CD4-positive, alpha-beta T cell (primary cell): ENCODE data around the gene KCNH4. TPM values are rescaled to one million over a fixed set of nuclear protein-coding genes. Genes with fewer than 3 reads are reported as not detected.

ENCODE experiments used
- ATAC-seq: fragments of 200-7000 bp; cut with Tn5 transposase; one replicate; pipeline ENCODE4 v1.10.0; 2022; ENCODE audit warnings: mild to moderate bottlenecking; ENCODE audit not compliant: poor library complexity
- CTCF ChIA-PET: fragments of 350-600 bp; sonication (Branson Sonifier 250); formaldehyde crosslinking; loops from one replicate; lab custom pipeline; 2021; ENCODE audit warnings: antibody characterized with exemption, inconsistent platforms; lab: Charles Lee
- POLR2A ChIA-PET: fragments of 350-600 bp; sonication (Branson Sonifier 250); formaldehyde crosslinking; loops from one replicate; lab custom pipeline; 2021; ENCODE audit warnings: antibody characterized with exemption, inconsistent platforms; lab: Charles Lee
- DNase-seq, 14 experiments: peaks; one replicate each; pipeline ENCODE4 v3.0.0-alpha.2; 2013 to 2020; ENCODE audit warnings: mixed read lengths in 2 of 14
- H3K27ac ChIP-seq, 2 donors: one replicate each; pipeline versions ENCODE4 v1.5.1 to v1.7.0; 2013; ENCODE audit warnings: low read length in 2 of 2, low read depth in 1 of 2, mild to moderate bottlenecking in 1 of 2
- H3K27me3 ChIP-seq, 2 experiments: 1 replicate in 1 of 2; 2 replicates in 1 of 2; pipeline versions ENCODE4 v1.6.1 to v1.7.0; 2013; ENCODE audit warnings: low read length in 2 of 2, control low read depth in 1 of 2, mild to moderate bottlenecking in 1 of 2, moderate library complexity in 1 of 2; ENCODE audit not compliant: insufficient read depth in 2 of 2, control insufficient read depth in 1 of 2
- H3K36me3 ChIP-seq: one replicate; pipeline ENCODE4 v1.6.1; 2013; ENCODE audit warnings: low read length, control low read depth; ENCODE audit not compliant: insufficient read depth
- H3K4me1 ChIP-seq: one replicate; pipeline ENCODE4 v1.6.1; 2013; ENCODE audit warnings: low read length, control low read depth; ENCODE audit not compliant: insufficient read depth
- H3K4me3 ChIP-seq: one replicate; pipeline ENCODE4 v1.5.1; 2013; ENCODE audit warnings: mild to moderate bottlenecking, low read length, moderate library complexity
- H3K9me3 ChIP-seq, 2 experiments: 1 replicate in 1 of 2; 2 replicates in 1 of 2; pipeline versions ENCODE4 v1.6.1 to v1.7.0; 2013; ENCODE audit warnings: low read length in 2 of 2, mild to moderate bottlenecking in 2 of 2, control low read depth in 1 of 2, moderate library complexity in 1 of 2; ENCODE audit not compliant: control insufficient read depth in 1 of 2, insufficient read depth in 1 of 2
- H3K27ac Mint-ChIP-seq: one replicate; pipeline ENCODE4 v1.8.0; 2020; ENCODE audit warnings: mixed read lengths
- H3K27me3 Mint-ChIP-seq: one replicate; pipeline ENCODE4 v1.8.0; 2021; ENCODE audit warnings: mixed read lengths
- H3K36me3 Mint-ChIP-seq: one replicate; pipeline ENCODE4 v1.8.0; 2021; ENCODE audit warnings: low read depth, mixed read lengths
- H3K4me1 Mint-ChIP-seq: one replicate; pipeline ENCODE4 v1.8.0; 2021; ENCODE audit warnings: low read depth, mixed read lengths
- H3K4me3 Mint-ChIP-seq: one replicate; pipeline ENCODE4 v1.8.0; 2020; ENCODE audit warnings: mild to moderate bottlenecking, mixed read lengths
- H3K9me3 Mint-ChIP-seq: one replicate; pipeline ENCODE4 v1.8.0; 2020; ENCODE audit warnings: mixed read lengths
- CTCF ChIP-seq: fragments of 200-600 bp; IDR thresholded peaks from one replicate; pipeline ENCODE4 v1.8.0; 2022; ENCODE audit warnings: antibody characterized with exemption, mild to moderate bottlenecking
- intact Hi-C, 2 experiments: fragments of 100-400 bp; cut with DNase I in 1 of 2; cut with micrococcal nuclease in 1 of 2; formaldehyde crosslinking; loops; one replicate each; pipeline versions ENCODE4 v1.15.1 to v1.9.0; 2023 to 2025; cut with DNase I, micrococcal nuclease
- total RNA-seq, 174 experiments: library from RNA in 2 of 174; stranded (reverse) in 2 of 174; gene quantifications; one replicate each; pipeline ENCODE4 v1.2.3 and lab custom pipeline; 2021 to 2026

Gene KCNH4
- total RNA-seq, 2 experiments from 2014 or later: 0.17 to 0.25 TPM

GRCh38 chr17:42107124-42107523 is 73.8 kb downstream of the KCNH4 start:
- peak overlapping the region; percentile 83 for H3K4me3 Mint-ChIP-seq
- POLR2A ChIA-PET: no interaction called here
- peaks cover 33% of the 10 kb centered on the region for H3K4me1 Mint-ChIP-seq
- peaks cover 4% of the 10 kb centered on the region for H3K36me3 Mint-ChIP-seq
- H3K27ac ChIP-seq: no peak overlapping the region
- no peaks in the 10 kb centered on the region for H3K9me3 Mint-ChIP-seq
- no peaks in the 10 kb centered on the region for H3K27me3 Mint-ChIP-seq
- peak overlapping the region; percentile 30 for H3K4me3 ChIP-seq
- no peak for ATAC-seq
- H3K4me1 ChIP-seq: peaks cover 42% of the 10 kb centered on the region
- H3K36me3 ChIP-seq: peaks cover 45% of the 10 kb centered on the region
- CTCF ChIA-PET: interaction anchor here (0.7 kb wide), 1 partner anchor 87 kb away, joined by 3 read pairs; the partner anchor contains the start of gene NKIRAS2
- no peaks in the 10 kb centered on the region for H3K27me3 ChIP-seq
- no peak for TF ChIP-seq CTCF
- H3K27ac Mint-ChIP-seq: peak overlapping the region; percentile 81
- no peaks in the 10 kb centered on the region for H3K9me3 ChIP-seq
- intact Hi-C loops: no loop called here
- peak in 1 of 14 experiments; percentile 13 for DNase-seq

Other genes with a start within 250 kb of the KCNH4 start
- 10 to 100 TPM; 19.2 to 23.4 TPM for gene CNP, start 214.3 kb downstream of the KCNH4 start, total RNA-seq
- 100 to 1,000 TPM; 117 to 140 TPM for gene DNAJC7, start 163.7 kb downstream of the KCNH4 start, total RNA-seq
- 10 to 100 TPM; 12.5 to 12.9 TPM for gene NKIRAS2, start 161.1 kb downstream of the KCNH4 start, total RNA-seq
- under 1 TPM; 0.42 to 0.55 TPM for gene C17orf113, start 130.5 kb downstream of the KCNH4 start, total RNA-seq
- under 1 TPM in 1 of 2 experiments, not detected in 1; 0.20 TPM for gene ZNF385C, start 82.7 kb downstream of the KCNH4 start, total RNA-seq
- gene DHX58, start 68.4 kb downstream of the KCNH4 start, total RNA-seq: 10 to 100 TPM; 33.5 to 35.6 TPM
- gene KAT2A, start 59.8 kb downstream of the KCNH4 start, total RNA-seq: 10 to 100 TPM; 38.5 to 42.4 TPM
- gene HSPB9, start 58.3 kb downstream of the KCNH4 start, total RNA-seq: not detected
- 10 to 100 TPM; 66.4 to 71.2 TPM for gene RAB5C, start 26.2 kb downstream of the KCNH4 start, total RNA-seq
- not detected for gene HCRT, start 4.3 kb upstream of the KCNH4 start, total RNA-seq
- 1 to 10 TPM; 6.8 to 8.3 TPM for gene GHDC, start 13.4 kb upstream of the KCNH4 start, total RNA-seq
- gene STAT5B, start 95.2 kb upstream of the KCNH4 start, total RNA-seq: 100 to 1,000 TPM in 1 of 2 experiments, 10 to 100 TPM in 1; 99.4 to 104 TPM
- gene STAT5A, start 107.4 kb upstream of the KCNH4 start, total RNA-seq: 100 to 1,000 TPM; 141 to 150 TPM
- gene STAT3, start 207.3 kb upstream of the KCNH4 start, total RNA-seq: 100 to 1,000 TPM; 315 to 319 TPM
- gene CAVIN1, start 242.1 kb upstream of the KCNH4 start, total RNA-seq: under 1 TPM; 0.14 to 0.16 TPM